ENCODE data around the gene HMCN1.

HMCN1 gene

GRCh38 chr1:185739967-185740366 lies 5.8 kb downstream of the HMCN1 start:
- H3K27ac ChIP-seq (ENCODE audit: low read length, poor library complexity, severe bottlenecking): no peak overlapping the region
- no peak overlapping the region for H2BK5ac ChIP-seq (ENCODE audit: low read depth, low read length, poor library complexity, severe bottlenecking)
- H4K91ac ChIP-seq (ENCODE audit: low read length): no peak overlapping the region
- no peak overlapping the region for H2BK12ac ChIP-seq (ENCODE audit: low read length in 2 of 2)
- no peak overlapping the region for H3K23ac ChIP-seq (ENCODE audit: low read length in 2 of 2)
- peaks cover 0 to 14% of the 10 kb centered on the region in 2 experiments for H3K36me3 ChIP-seq (ENCODE audit: control insufficient read depth in 1 of 2, insufficient read depth in 2 of 2, low read depth in 1 of 2, low read length in 2 of 2)
- H2AK5ac ChIP-seq (ENCODE audit: low read length, severe bottlenecking): no peak overlapping the region
- no peaks in the 10 kb centered on the region for H3K4me1 ChIP-seq (ENCODE audit: control insufficient read depth, insufficient read depth, low read depth, low read length)
- H3K18ac ChIP-seq (ENCODE audit: low read depth in 1 of 2, low read length in 2 of 2): no peak overlapping the region
- no peak overlapping the region for H3K4me2 ChIP-seq (ENCODE audit: low read length, poor library complexity, severe bottlenecking)
- H3K4ac ChIP-seq (ENCODE audit: low read depth in 1 of 2, low read length in 2 of 2): no peak overlapping the region
- peaks cover 13% of the 10 kb centered on the region for H3K79me1 ChIP-seq (replicated peaks; ENCODE audit: low read length, poor library complexity, severe bottlenecking)
- H2BK120ac ChIP-seq (ENCODE audit: low read depth, low read length): no peak overlapping the region
- 83% methylated on average over 2 of the region's 2 CpGs for WGBS
- H3K9ac ChIP-seq (ENCODE audit: low read length): no peak overlapping the region
- no peak overlapping the region for H4K8ac ChIP-seq (ENCODE audit: low read length)
- no peak overlapping the region for H3K4me3 ChIP-seq (ENCODE audit: insufficient read depth in 1 of 2, low read depth in 1 of 2, low read length in 2 of 2)
- H3K27me3 ChIP-seq (ENCODE audit: control insufficient read depth in 1 of 2, insufficient read depth in 1 of 2, low read length in 2 of 2): no peaks in the 10 kb centered on the region
- DNase-seq: no peak
- H3K14ac ChIP-seq (ENCODE audit: low read length in 2 of 2): no peak overlapping the region
- H2BK15ac ChIP-seq (ENCODE audit: low read depth, poor library complexity, severe bottlenecking): no peak overlapping the region
- H2AFZ ChIP-seq (ENCODE audit: low read depth, low read length): no peak overlapping the region
- peaks cover 5% of the 10 kb centered on the region for H3K9me3 ChIP-seq (ENCODE audit: control insufficient read depth, low read length)

GRCh38 chr1:185741551-185741950 lies 7.4 kb downstream of the HMCN1 start:
- Histone ChIP-seq H3K9me3 (ENCODE audit: control insufficient read depth, low read length) (peaks cover 5% of the 10 kb centered on the region), H2AFZ (ENCODE audit: low read depth, low read length) (no peak overlapping the region), H3K27me3 (ENCODE audit: control insufficient read depth in 1 of 2, insufficient read depth in 1 of 2, low read length in 2 of 2) (no peaks in the 10 kb centered on the region), H3K9ac (ENCODE audit: low read length) (peak overlapping the region; percentile 77), H3K79me1 (replicated peaks; ENCODE audit: low read length, poor library complexity, severe bottlenecking) (peaks cover 13% of the 10 kb centered on the region), H3K4me2 (ENCODE audit: low read length, poor library complexity, severe bottlenecking) (no peak overlapping the region), H2BK120ac (ENCODE audit: low read depth, low read length) (no peak overlapping the region), H3K18ac (ENCODE audit: low read depth in 1 of 2, low read length in 2 of 2) (no peak overlapping the region), H3K4me3 (ENCODE audit: insufficient read depth in 1 of 2, low read depth in 1 of 2, low read length in 2 of 2) (no peak overlapping the region), H3K23ac (ENCODE audit: low read length in 2 of 2) (no peak overlapping the region), H3K36me3 (ENCODE audit: control insufficient read depth in 1 of 2, insufficient read depth in 2 of 2, low read depth in 1 of 2, low read length in 2 of 2) (peaks cover 0 to 14% of the 10 kb centered on the region in 2 experiments), H3K27ac (ENCODE audit: low read length, poor library complexity, severe bottlenecking) (no peak overlapping the region), H2AK5ac (ENCODE audit: low read length, severe bottlenecking) (no peak overlapping the region), H2BK15ac (ENCODE audit: low read depth, poor library complexity, severe bottlenecking) (no peak overlapping the region), H4K8ac (ENCODE audit: low read length) (no peak overlapping the region), H3K4me1 (ENCODE audit: control insufficient read depth, insufficient read depth, low read depth, low read length) (no peaks in the 10 kb centered on the region), H3K4ac (ENCODE audit: low read depth in 1 of 2, low read length in 2 of 2) (no peak overlapping the region), H2BK5ac (ENCODE audit: low read depth, low read length, poor library complexity, severe bottlenecking) (no peak overlapping the region), H2BK12ac (ENCODE audit: low read length in 2 of 2) (no peak overlapping the region), H3K14ac (ENCODE audit: low read length in 2 of 2) (no peak overlapping the region), H4K91ac (ENCODE audit: low read length) (no peak overlapping the region)
- DNase-seq: no peak
- 93% methylated on average over 3 of the region's 3 CpGs for WGBS

GRCh38 chr1:185742403-185742802 lies 8.2 kb downstream of the HMCN1 start:
- no peak overlapping the region for H2AFZ ChIP-seq (ENCODE audit: low read depth, low read length)
- H3K4me2 ChIP-seq (ENCODE audit: low read length, poor library complexity, severe bottlenecking): no peak overlapping the region
- H4K91ac ChIP-seq (ENCODE audit: low read length): no peak overlapping the region
- H4K8ac ChIP-seq (ENCODE audit: low read length): no peak overlapping the region
- no peak overlapping the region for H3K14ac ChIP-seq (ENCODE audit: low read length in 2 of 2)
- no peak overlapping the region for H2BK15ac ChIP-seq (ENCODE audit: low read depth, poor library complexity, severe bottlenecking)
- H3K4me1 ChIP-seq (ENCODE audit: control insufficient read depth, insufficient read depth, low read depth, low read length): no peaks in the 10 kb centered on the region
- H2AK5ac ChIP-seq (ENCODE audit: low read length, severe bottlenecking): no peak overlapping the region
- peaks cover 5% of the 10 kb centered on the region for H3K9me3 ChIP-seq (ENCODE audit: control insufficient read depth, low read length)
- no peak overlapping the region for H3K4ac ChIP-seq (ENCODE audit: low read depth in 1 of 2, low read length in 2 of 2)
- no peak overlapping the region for H2BK120ac ChIP-seq (ENCODE audit: low read depth, low read length)
- H3K18ac ChIP-seq (ENCODE audit: low read depth in 1 of 2, low read length in 2 of 2): no peak overlapping the region
- no peak overlapping the region for H3K23ac ChIP-seq (ENCODE audit: low read length in 2 of 2)
- H2BK12ac ChIP-seq (ENCODE audit: low read length in 2 of 2): no peak overlapping the region
- no peaks in the 10 kb centered on the region for H3K27me3 ChIP-seq (ENCODE audit: control insufficient read depth in 1 of 2, insufficient read depth in 1 of 2, low read length in 2 of 2)
- peaks cover 11% of the 10 kb centered on the region for H3K79me1 ChIP-seq (replicated peaks; ENCODE audit: low read length, poor library complexity, severe bottlenecking)
- H3K27ac ChIP-seq (ENCODE audit: low read length, poor library complexity, severe bottlenecking): no peak overlapping the region
- peak overlapping the region; percentile 77 for H3K9ac ChIP-seq (ENCODE audit: low read length)
- H2BK5ac ChIP-seq (ENCODE audit: low read depth, low read length, poor library complexity, severe bottlenecking): no peak overlapping the region
- no peak overlapping the region for H3K4me3 ChIP-seq (ENCODE audit: insufficient read depth in 1 of 2, low read depth in 1 of 2, low read length in 2 of 2)
- peaks cover 0 to 14% of the 10 kb centered on the region in 2 experiments for H3K36me3 ChIP-seq (ENCODE audit: control insufficient read depth in 1 of 2, insufficient read depth in 2 of 2, low read depth in 1 of 2, low read length in 2 of 2)
- no peak for DNase-seq

GRCh38 chr1:185745165-185745564 lies 11.0 kb downstream of the HMCN1 start:
- Histone ChIP-seq H2BK120ac (ENCODE audit: low read depth, low read length) (no peak overlapping the region), H2BK5ac (ENCODE audit: low read depth, low read length, poor library complexity, severe bottlenecking) (no peak overlapping the region), H3K27me3 (ENCODE audit: control insufficient read depth in 1 of 2, insufficient read depth in 1 of 2, low read length in 2 of 2) (no peaks in the 10 kb centered on the region), H3K9me3 (ENCODE audit: control insufficient read depth, low read length) (peaks cover 5% of the 10 kb centered on the region), H3K9ac (ENCODE audit: low read length) (no peak overlapping the region), H2AK5ac (ENCODE audit: low read length, severe bottlenecking) (no peak overlapping the region), H3K27ac (ENCODE audit: low read length, poor library complexity, severe bottlenecking) (no peak overlapping the region), H3K4ac (ENCODE audit: low read depth in 1 of 2, low read length in 2 of 2) (no peak overlapping the region), H3K79me1 (replicated peaks; ENCODE audit: low read length, poor library complexity, severe bottlenecking) (peaks cover 11% of the 10 kb centered on the region), H3K4me2 (ENCODE audit: low read length, poor library complexity, severe bottlenecking) (no peak overlapping the region), H3K23ac (ENCODE audit: low read length in 2 of 2) (no peak overlapping the region), H4K8ac (ENCODE audit: low read length) (no peak overlapping the region), H2AFZ (ENCODE audit: low read depth, low read length) (no peak overlapping the region), H3K36me3 (ENCODE audit: control insufficient read depth in 1 of 2, insufficient read depth in 2 of 2, low read depth in 1 of 2, low read length in 2 of 2) (peaks cover 0 to 14% of the 10 kb centered on the region in 2 experiments), H3K18ac (ENCODE audit: low read depth in 1 of 2, low read length in 2 of 2) (no peak overlapping the region), H2BK12ac (ENCODE audit: low read length in 2 of 2) (no peak overlapping the region), H4K91ac (ENCODE audit: low read length) (no peak overlapping the region), H3K4me1 (ENCODE audit: control insufficient read depth, insufficient read depth, low read depth, low read length) (no peaks in the 10 kb centered on the region), H2BK15ac (ENCODE audit: low read depth, poor library complexity, severe bottlenecking) (no peak overlapping the region), H3K4me3 (ENCODE audit: insufficient read depth in 1 of 2, low read depth in 1 of 2, low read length in 2 of 2) (no peak overlapping the region), H3K14ac (ENCODE audit: low read length in 2 of 2) (no peak overlapping the region)
- 97% methylated on average over 3 of the region's 4 CpGs for WGBS
- no peak for DNase-seq
